ENCODE measurements around the gene HOATZ.

The HOATZ gene

DNA sequence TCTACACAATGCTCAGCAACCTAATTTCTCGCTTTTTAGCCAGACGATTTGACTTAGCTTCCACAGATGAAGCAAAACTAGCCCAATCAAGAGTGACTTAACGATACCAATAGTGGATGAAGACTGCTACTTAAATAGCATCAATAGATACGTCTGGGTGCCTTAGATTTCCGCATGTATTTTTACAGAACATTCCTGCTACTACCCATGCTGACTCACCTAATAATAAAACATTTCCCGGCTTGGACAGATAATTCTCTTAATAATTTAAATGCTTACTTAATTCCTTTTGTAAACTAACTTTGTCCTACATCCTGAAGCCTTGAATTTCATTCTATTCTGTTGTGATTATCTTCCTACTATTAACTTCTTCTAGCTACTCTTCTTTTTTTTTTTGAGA, 20.7 kb downstream of the HOATZ start:
- H3K36me3 ChIP-seq: no peaks in the 10 kb centered on the region
- H3K9me3 ChIP-seq (ENCODE audit: severe bottlenecking): no peaks in the 10 kb centered on the region
- H3K27ac ChIP-seq: no peak overlapping the region
- H3K27me3 ChIP-seq (ENCODE audit: insufficient read depth, low read depth, severe bottlenecking): no peaks in the 10 kb centered on the region
- H3K4me3 ChIP-seq (ENCODE audit: low read depth, low read length): no peak overlapping the region
- no peak for DNase-seq
- TF ChIP-seq, protein P1, sequence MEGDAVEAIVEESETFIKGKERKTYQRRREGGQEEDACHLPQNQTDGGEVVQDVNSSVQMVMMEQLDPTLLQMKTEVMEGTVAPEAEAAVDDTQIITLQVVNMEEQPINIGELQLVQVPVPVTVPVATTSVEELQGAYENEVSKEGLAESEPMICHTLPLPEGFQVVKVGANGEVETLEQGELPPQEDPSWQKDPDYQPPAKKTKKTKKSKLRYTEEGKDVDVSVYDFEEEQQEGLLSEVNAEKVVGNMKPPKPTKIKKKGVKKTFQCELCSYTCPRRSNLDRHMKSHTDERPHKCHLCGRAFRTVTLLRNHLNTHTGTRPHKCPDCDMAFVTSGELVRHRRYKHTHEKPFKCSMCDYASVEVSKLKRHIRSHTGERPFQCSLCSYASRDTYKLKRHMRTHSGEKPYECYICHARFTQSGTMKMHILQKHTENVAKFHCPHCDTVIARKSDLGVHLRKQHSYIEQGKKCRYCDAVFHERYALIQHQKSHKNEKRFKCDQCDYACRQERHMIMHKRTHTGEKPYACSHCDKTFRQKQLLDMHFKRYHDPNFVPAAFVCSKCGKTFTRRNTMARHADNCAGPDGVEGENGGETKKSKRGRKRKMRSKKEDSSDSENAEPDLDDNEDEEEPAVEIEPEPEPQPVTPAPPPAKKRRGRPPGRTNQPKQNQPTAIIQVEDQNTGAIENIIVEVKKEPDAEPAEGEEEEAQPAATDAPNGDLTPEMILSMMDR (IDR thresholded peaks at IDR 0.05; ENCODE audit: low read depth, low read length): no peak

DNA sequence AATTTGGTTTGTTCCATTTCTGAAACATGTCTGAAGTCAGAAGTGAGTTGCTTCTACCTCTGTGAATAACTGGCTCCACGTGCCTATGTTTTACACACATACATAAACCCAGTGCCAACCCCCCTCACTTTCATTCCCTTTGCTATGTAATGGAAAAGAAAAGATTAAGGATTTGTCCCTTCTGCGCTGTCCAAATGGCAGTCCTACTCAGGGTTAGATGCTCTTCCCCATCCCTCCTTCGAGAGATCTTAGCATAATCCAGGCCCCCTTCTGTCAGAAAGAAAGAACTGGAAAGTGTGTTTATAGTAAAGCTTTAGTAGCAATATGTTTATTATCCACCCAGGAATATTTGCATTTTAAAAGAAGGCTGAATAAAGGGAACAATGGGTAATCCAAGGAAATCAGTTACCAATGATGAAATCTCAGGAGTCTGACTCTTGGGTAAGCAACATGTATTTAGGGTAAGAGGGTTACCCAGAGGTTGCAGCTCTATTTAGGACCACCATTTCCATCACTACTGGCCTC, 22.8 kb downstream of the HOATZ start:
- Histone ChIP-seq H3K4me3 (ENCODE audit: low read depth, low read length) (no peak overlapping the region), H3K27ac (no peak overlapping the region), H3K9me3 (ENCODE audit: severe bottlenecking) (no peaks in the 10 kb centered on the region), H3K36me3 (no peaks in the 10 kb centered on the region), H3K27me3 (ENCODE audit: insufficient read depth, low read depth, severe bottlenecking) (no peaks in the 10 kb centered on the region)
- TF ChIP-seq, protein P1 (IDR thresholded peaks at IDR 0.05; ENCODE audit: low read depth, low read length): no peak
- no peak for DNase-seq

DNA sequence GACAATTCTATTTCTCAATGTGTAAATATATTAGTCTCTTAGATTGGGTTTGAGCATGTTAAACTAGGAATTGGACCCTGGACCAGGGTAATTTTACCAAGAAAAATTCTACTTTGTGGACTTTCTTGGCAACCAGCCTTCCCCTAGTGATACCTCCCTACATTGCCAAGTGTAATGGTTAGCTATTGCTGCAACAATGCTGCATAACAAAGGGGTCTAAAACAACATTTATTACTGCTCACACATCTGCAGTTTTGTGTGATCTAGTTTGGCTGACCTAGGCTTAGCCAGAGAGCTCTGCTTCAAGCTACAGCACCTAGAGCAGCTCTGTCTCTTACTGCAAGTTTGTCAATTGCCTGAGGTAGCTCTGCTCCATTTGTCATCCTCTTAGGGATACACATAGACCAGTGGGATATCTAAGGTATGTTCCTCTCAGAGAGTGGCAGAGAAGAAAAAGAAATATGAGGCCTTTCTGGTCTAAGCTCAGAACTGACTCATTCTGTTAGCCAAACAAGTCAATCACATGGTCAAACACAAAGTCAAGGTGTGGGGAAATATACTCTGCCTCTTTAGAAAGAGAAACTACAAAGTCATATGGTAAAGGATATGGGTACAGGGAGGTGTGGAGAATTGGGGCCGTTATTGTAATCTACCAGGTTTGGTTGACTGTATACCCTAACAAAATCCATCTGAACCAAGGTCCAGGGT, 24.0 kb downstream of the HOATZ start:
- TF ChIP-seq, protein P1 (IDR thresholded peaks at IDR 0.05; ENCODE audit: low read depth, low read length): no peak
- DNase-seq: no peak
- H3K27me3 ChIP-seq (ENCODE audit: insufficient read depth, low read depth, severe bottlenecking): no peaks in the 10 kb centered on the region
- no peaks in the 10 kb centered on the region for H3K36me3 ChIP-seq
- no peak overlapping the region; the same call in 1 of the 2 replicates for H3K27ac ChIP-seq
- H3K4me3 ChIP-seq (ENCODE audit: low read depth, low read length): no peak overlapping the region
- H3K9me3 ChIP-seq (ENCODE audit: severe bottlenecking): no peaks in the 10 kb centered on the region

DNA sequence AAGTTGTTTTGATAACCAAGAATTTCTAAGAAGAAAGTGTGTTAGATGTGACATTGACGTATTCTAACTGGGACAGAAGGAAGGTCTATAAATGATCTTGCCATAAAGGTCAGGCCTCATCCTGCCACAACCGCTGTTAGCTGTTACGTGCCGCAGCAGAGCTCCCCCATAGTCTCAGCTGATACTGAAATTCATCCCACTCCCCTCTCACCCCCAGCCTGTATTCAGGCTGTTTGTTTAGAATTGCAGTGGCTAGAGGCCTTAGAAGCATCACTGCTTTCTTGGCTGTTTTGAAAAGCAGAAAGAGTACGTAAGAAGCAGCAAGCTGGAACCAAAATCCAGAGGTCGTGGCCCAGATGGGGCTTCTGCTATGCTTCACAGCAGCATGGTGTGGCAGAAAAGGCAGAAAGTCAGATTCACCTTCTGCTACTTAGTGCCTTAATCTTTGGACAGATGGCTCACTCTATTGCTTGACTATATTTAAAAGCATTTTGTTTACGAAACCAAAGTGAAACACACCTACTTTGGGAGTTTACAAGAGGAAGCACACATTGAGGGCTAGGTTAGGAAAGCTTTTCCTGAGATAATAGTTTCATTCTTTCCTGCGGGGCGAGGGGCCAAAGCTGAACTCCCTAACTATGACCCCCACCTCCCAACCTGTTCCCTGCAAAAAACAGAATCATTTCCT, 25.0 kb downstream of the HOATZ start:
- no peaks in the 10 kb centered on the region for H3K9me3 ChIP-seq (ENCODE audit: severe bottlenecking)
- TF ChIP-seq, protein P1 (IDR thresholded peaks at IDR 0.05; ENCODE audit: low read depth, low read length): no peak
- peak overlapping the region; percentile 53 for H3K27ac ChIP-seq
- H3K27me3 ChIP-seq (ENCODE audit: insufficient read depth, low read depth, severe bottlenecking): no peaks in the 10 kb centered on the region
- DNase-seq: peak; percentile 49
- H3K36me3 ChIP-seq: no peaks in the 10 kb centered on the region
- H3K4me3 ChIP-seq (ENCODE audit: low read depth, low read length): no peak overlapping the region

DNA sequence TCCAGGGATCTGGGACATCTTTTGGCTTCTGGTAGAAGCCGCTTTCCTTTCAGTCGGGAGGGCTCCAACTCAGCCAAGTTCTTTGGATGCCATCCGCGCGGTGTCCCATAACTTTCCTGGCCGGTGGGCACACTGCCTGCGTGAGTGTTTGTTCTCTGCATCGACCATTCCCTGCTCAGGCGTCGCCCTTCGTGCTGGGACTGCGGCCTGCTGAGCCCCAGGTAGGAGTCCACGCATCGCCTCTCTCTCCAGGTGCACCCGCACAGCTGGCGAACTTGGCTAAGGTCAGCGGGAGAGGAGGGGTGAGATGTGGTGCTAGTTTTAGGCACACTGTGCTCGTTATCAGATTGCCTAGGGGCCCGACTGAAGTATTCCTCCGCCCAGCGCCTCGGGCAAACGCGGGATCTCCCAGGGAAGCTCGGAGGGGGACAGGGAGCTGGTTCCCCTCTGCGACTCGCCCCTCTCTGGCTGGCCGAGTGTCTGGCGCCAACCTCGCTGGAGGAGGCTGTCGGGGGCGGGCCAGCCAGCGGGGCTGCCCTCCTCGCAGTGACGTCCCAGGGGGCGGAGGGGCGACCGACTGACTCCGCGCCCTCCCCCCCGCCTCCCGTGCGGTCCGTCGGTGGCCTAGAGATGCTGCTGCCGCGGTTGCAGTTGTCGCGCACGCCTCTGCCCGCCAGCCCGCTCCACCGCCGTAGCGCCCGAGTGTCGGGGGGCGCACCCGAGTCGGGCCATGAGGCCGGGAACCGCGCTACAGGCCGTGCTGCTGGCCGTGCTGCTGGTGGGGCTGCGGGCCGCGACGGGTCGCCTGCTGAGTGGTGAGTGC, 25.7 kb downstream of the HOATZ start, which contains the start of gene LAYN:
Gene LAYN, plus strand, starts transcription at position 607 of the 823 bp plus-strand sequence. Its CDS starts 124 bp downstream, at position 731.
- Histone ChIP-seq H3K36me3 (no peaks in the 10 kb centered on the region), H3K9me3 (ENCODE audit: severe bottlenecking) (no peaks in the 10 kb centered on the region), H3K4me3 (ENCODE audit: low read depth, low read length) (no peak within 1 kb of the TSS), H3K27ac (peak within 1 kb of the TSS; percentile 53), H3K27me3 (ENCODE audit: insufficient read depth, low read depth, severe bottlenecking) (no peaks in the 10 kb centered on the region)
- DNase-seq: no peak
- TF ChIP-seq, protein P1 (IDR thresholded peaks at IDR 0.05; ENCODE audit: low read depth, low read length): no peak
